Transverse colon (tissue), 4 donors: ENCODE data around the gene FNDC4. TPM values are rescaled to one million over a fixed set of nuclear protein-coding genes. Genes with fewer than 3 reads are reported as not detected.

ENCODE experiments used
- DNase-seq: peaks from one replicate; pipeline ENCODE4 v3.0.0-alpha.2; 2019
- H3K27ac ChIP-seq, 4 donors: fragments of 200-600 bp; sonication (generic); 2 replicates each; pipeline ENCODE4 v1.5.1; 2016 to 2018; ENCODE audit warnings: inconsistent platforms in 4 of 4
- H3K27me3 ChIP-seq: fragments of 200-600 bp; sonication (generic); 2 replicates; pipeline ENCODE4 v1.5.1; 2017; ENCODE audit warnings: inconsistent platforms
- H3K36me3 ChIP-seq, 4 donors: fragments of 200-600 bp; sonication (generic); 2 replicates each; pipeline ENCODE4 v1.5.1; 2017 to 2019; ENCODE audit warnings: inconsistent platforms in 4 of 4
- H3K4me1 ChIP-seq, 4 donors: fragments of 200-600 bp; sonication (generic); 2 replicates each; pipeline ENCODE4 v1.5.1; 2017 to 2020; ENCODE audit warnings: inconsistent platforms in 4 of 4
- H3K4me3 ChIP-seq, 4 donors: fragments of 200-600 bp; sonication (generic); 1 replicate in 1 of 4; 2 replicates in 3 of 4; pipeline versions ENCODE4 v1.5.1 to v1.6.1; 2017 to 2019; ENCODE audit warnings: inconsistent platforms in 4 of 4
- H3K9me3 ChIP-seq, 2 donors: fragments of 200-600 bp; sonication (generic); 2 replicates each; pipeline ENCODE4 v1.5.1; 2017 to 2019; ENCODE audit warnings: inconsistent platforms in 2 of 2
- EP300 ChIP-seq: sonication (generic); formaldehyde crosslinking; IDR thresholded peaks from one replicate; pipeline ENCODE4 v1.6.1; 2017; ENCODE audit warnings: antibody characterized with exemption, low read depth
- POLR2A ChIP-seq: fragments of 450-650 bp; IDR thresholded peaks from one replicate; pipeline ENCODE4 v1.6.1; 2016; ENCODE audit warnings: antibody characterized with exemption, mild to moderate bottlenecking, moderate library complexity
- POLR2AphosphoS5 ChIP-seq, 3 donors: sonication (generic); formaldehyde crosslinking; IDR thresholded peaks; one replicate each; pipeline ENCODE4 v1.6.1; 2016; ENCODE audit warnings: antibody characterized with exemption in 3 of 3
- WGBS, 2 donors: methylation state at CpG; one replicate each; pipeline ENCODE4 v1.1.5; 2018; ENCODE audit warnings: low coverage in 1 of 2; 5-methylcytosine and 5-hydroxymethylcytosine counted together
- in situ Hi-C, 4 donors: fragments of 200-750 bp; cut with MboI; loops; one replicate each; pipeline versions ENCODE4 v1.15.0 to v1.15.1; 2017; ENCODE audit warnings: low sequenced_read_pairs in 3 of 4, low pct_ligation_motif_present in 1 of 4, low pct_unique_long_range_greater_than_20kb in 1 of 4
- intact Hi-C: fragments of 100-400 bp; cut with DNase I; formaldehyde crosslinking; loops from one replicate; pipeline ENCODE4 v1.15.1; 2023; ENCODE audit warnings: low total_unique reads
- total RNA-seq, 4 donors: library from RNA; depleted of rRNA; stranded (reverse); fragments of >200 nt; gene quantifications; one replicate each; pipeline ENCODE4 v1.1.0, GENCODE V29; 2016
- TF ChIP-seq, protein P1 (sequence below), 5 experiments: fragments of 200-600 bp in 3 of 5; fragments of 450-650 bp in 2 of 5; sonication (generic) in 3 of 5; IDR thresholded peaks; 1 replicate in 2 of 5; 2 replicates in 3 of 5; pipeline ENCODE4 v1.5.1; 2016 to 2017; ENCODE audit warnings: antibody characterized with exemption in 5 of 5, inconsistent platforms in 3 of 5, mild to moderate bottlenecking in 2 of 5, moderate library complexity in 1 of 5

Gene FNDC4
- total RNA-seq, 4 donors from 2014 or later, result 0.80 to 8.2 (median 2.5) TPM

DNA sequence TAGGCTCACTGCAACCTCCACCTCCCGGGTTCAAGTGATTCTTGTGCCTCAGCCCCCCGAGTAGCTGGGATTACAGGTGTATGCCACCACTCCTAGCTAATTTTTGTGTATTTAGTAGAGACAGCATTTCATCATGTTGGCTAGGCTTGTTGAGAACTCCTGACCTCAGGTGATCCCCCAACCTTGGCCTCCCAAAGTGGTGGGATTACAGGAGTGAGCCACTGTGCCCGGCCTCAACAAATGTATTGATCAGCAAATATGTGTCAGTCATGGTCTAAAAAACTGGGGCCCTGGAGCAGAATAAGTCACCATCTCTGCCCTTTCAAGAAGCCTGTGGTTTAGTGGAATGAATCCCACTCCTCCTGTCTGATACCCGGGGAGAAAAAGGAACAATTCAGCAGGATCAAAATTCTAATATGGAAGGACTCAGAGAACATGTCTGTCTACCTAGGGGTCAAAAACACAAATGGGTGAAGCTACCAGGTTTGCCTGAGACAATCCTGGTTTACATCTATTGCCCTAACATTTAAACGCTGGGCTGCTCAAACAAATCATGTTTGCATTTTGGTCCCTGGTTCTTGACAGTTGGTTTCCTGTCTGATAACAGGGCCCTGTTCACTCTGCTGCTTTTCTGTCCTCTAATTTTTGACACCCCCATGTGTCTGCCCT is 23.2 kb upstream of the FNDC4 start:
- WGBS, 2 donors, result 63 to 76% methylated on average over 3 to 5 of the region's 5 CpGs
- Histone ChIP-seq H3K9me3 (no peaks in the 10 kb centered on the region), H3K4me1 (no peaks in the 10 kb centered on the region), H3K27me3 (peaks cover 3% of the 10 kb centered on the region), H3K4me3 (no peak overlapping the region), H3K27ac (no peak overlapping the region), H3K36me3 (no peaks in the 10 kb centered on the region)
- TF ChIP-seq EP300 (no peak), POLR2A (no peak), POLR2AphosphoS5 (IDR thresholded peaks at IDR 0.05) (no peak)
- TF ChIP-seq, protein P1, sequence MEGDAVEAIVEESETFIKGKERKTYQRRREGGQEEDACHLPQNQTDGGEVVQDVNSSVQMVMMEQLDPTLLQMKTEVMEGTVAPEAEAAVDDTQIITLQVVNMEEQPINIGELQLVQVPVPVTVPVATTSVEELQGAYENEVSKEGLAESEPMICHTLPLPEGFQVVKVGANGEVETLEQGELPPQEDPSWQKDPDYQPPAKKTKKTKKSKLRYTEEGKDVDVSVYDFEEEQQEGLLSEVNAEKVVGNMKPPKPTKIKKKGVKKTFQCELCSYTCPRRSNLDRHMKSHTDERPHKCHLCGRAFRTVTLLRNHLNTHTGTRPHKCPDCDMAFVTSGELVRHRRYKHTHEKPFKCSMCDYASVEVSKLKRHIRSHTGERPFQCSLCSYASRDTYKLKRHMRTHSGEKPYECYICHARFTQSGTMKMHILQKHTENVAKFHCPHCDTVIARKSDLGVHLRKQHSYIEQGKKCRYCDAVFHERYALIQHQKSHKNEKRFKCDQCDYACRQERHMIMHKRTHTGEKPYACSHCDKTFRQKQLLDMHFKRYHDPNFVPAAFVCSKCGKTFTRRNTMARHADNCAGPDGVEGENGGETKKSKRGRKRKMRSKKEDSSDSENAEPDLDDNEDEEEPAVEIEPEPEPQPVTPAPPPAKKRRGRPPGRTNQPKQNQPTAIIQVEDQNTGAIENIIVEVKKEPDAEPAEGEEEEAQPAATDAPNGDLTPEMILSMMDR (IDR thresholded peaks at IDR 0.05), result no peak
- no peak for DNase-seq
- intact Hi-C loops (no loop called here), in situ Hi-C loops (no loop called here)

DNA sequence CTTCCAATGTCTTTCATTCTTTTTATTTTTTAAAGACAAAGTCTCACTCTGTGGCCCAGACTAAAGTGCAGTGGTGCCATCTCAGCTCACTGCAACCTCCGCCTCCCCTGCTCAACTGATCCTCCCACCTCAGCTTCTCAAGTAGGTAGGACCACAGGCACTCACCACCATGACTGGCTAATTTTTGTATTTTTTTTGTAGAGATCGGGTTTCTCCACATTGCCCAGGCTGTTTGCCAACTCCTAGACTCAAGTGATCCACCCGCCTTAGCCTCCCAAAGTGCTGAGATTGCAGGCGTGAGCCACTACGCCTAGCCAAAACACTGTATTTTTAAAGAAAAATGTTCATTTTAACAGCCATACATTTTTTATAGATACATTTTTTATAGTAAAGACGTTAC is 14.3 kb upstream of the FNDC4 start:
- no peak for DNase-seq
- Histone ChIP-seq H3K9me3 (no peaks in the 10 kb centered on the region), H3K27me3 (peaks cover 4% of the 10 kb centered on the region), H3K36me3 (no peaks in the 10 kb centered on the region), H3K4me1 (no peaks in the 10 kb centered on the region), H3K4me3 (no peak overlapping the region), H3K27ac (no peak overlapping the region)
- intact Hi-C loops (no loop called here), in situ Hi-C loops (no loop called here)
- WGBS, 2 donors, result 62% methylated on average over 4 to 6 of the region's 6 CpGs
- TF ChIP-seq, protein P1 (IDR thresholded peaks at IDR 0.05), result no peak
- no peak for TF ChIP-seq POLR2A
- no peak for TF ChIP-seq EP300
- TF ChIP-seq POLR2AphosphoS5 (IDR thresholded peaks at IDR 0.05), result no peak

DNA sequence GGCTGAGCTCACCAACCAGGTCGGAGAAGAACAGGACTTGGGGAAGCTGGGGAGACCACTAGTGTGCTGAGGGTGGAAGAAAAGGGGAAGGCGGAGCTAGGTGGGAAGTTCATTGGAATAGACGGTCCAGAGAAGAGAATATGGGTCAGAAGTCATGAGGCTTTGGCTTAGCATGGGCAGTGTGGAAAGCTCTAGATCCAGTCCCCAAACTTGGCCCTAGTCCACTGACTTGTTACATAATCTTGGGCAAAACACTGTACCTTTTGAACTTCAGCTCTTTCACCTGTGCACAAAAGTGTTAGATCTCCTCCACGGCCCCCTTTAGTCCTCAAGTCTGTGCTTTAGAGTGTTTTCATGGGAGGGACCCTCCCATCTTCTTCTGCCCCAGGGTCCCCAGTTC is 12.3 kb upstream of the FNDC4 start:
- H3K27ac ChIP-seq, result no peak overlapping the region
- H3K9me3 ChIP-seq, result no peaks in the 10 kb centered on the region
- TF ChIP-seq POLR2A (no peak), EP300 (no peak), POLR2AphosphoS5 (IDR thresholded peaks at IDR 0.05) (no peak)
- TF ChIP-seq, protein P1 (IDR thresholded peaks at IDR 0.05), result no peak
- DNase-seq, result no peak
- no peaks in the 10 kb centered on the region for H3K4me1 ChIP-seq
- WGBS, 2 donors, result 70 to 94% methylated on average over 2 to 4 of the region's 4 CpGs
- no peak overlapping the region for H3K4me3 ChIP-seq
- in situ Hi-C loops, result no loop called here
- no peaks in the 10 kb centered on the region for H3K36me3 ChIP-seq
- intact Hi-C loops, result no loop called here
- peaks cover 4% of the 10 kb centered on the region for H3K27me3 ChIP-seq

DNA sequence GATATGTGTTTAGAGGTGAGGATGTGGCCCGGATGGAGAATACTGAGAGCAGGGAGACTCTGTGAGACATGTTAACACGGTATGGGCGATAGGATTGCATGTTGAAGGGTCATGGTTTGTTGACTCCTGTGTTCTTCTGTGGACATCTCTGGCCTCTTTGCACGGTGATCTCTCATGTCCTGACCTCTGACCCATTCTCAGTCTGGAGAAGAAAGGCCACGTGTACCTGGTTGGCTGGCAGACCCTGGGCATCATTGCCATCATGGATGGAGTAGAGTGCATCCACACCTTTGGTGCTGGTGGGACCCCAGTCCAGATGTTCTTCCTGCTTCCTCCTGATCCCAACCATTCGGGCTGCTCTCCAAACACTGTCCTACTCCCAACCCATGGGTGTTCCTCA is 11.6 kb upstream of the FNDC4 start:
- no peak overlapping the region for H3K27ac ChIP-seq
- TF ChIP-seq EP300, result no peak
- no peak for TF ChIP-seq POLR2AphosphoS5 (IDR thresholded peaks at IDR 0.05)
- TF ChIP-seq POLR2A, result no peak
- TF ChIP-seq, protein P1 (IDR thresholded peaks at IDR 0.05), result no peak
- intact Hi-C loops (no loop called here), in situ Hi-C loops (no loop called here)
- no peaks in the 10 kb centered on the region for H3K4me1 ChIP-seq
- no peaks in the 10 kb centered on the region for H3K36me3 ChIP-seq
- DNase-seq, result no peak
- WGBS, 2 donors, result 83 to 85% methylated on average over 1 to 6 of the region's 6 CpGs
- peaks cover 4% of the 10 kb centered on the region for H3K27me3 ChIP-seq
- no peak overlapping the region for H3K4me3 ChIP-seq
- no peaks in the 10 kb centered on the region for H3K9me3 ChIP-seq
